Karpas-422 (cell line): Measurements from ENCODE around the gene ABCG1. TPM values are rescaled to one million over a fixed set of nuclear protein-coding genes. Genes with fewer than 3 reads are reported as not detected.

Source experiments
- DNase-seq: peaks from one replicate; pipeline ENCODE4 v3.0.0-alpha.2; 2015
- H2AFZ ChIP-seq: fragments of 200-600 bp; sonication (generic); 2 replicates; pipeline ENCODE4 v1.6.1; 2014; ENCODE audit warnings: antibody characterized with exemption, low read length, mixed read lengths
- H3K27ac ChIP-seq: fragments of 200-600 bp; sonication (generic); 2 replicates; pipeline ENCODE4 v1.5.1; 2014; ENCODE audit warnings: mild to moderate bottlenecking, low read length, moderate library complexity
- H3K27me3 ChIP-seq: fragments of 200-600 bp; sonication (generic); 2 replicates; pipeline ENCODE4 v1.6.1; 2014; ENCODE audit warnings: low read length, mixed read lengths
- H3K36me3 ChIP-seq: fragments of 200-600 bp; sonication (generic); 2 replicates; pipeline ENCODE4 v1.6.1; 2014; ENCODE audit warnings: low read length, mixed read lengths; ENCODE audit not compliant: insufficient read depth
- H3K4me1 ChIP-seq: fragments of 200-600 bp; sonication (generic); 2 replicates; pipeline ENCODE4 v1.6.1; 2014; ENCODE audit warnings: mild to moderate bottlenecking, low read length, mixed read lengths
- H3K4me2 ChIP-seq: fragments of 200-600 bp; sonication (generic); 2 replicates; pipeline ENCODE4 v1.6.1; 2014; ENCODE audit warnings: low read length, low read depth, mild to moderate bottlenecking; ENCODE audit not compliant: poor library complexity, severe bottlenecking
- H3K4me3 ChIP-seq: fragments of 200-600 bp; sonication (generic); 2 replicates; pipeline ENCODE4 v1.5.1; 2014; ENCODE audit warnings: mild to moderate bottlenecking, antibody characterized with exemption, low read length, mixed read lengths
- H3K79me2 ChIP-seq: fragments of 200-600 bp; sonication (generic); 2 replicates; pipeline ENCODE4 v1.6.1; 2014; ENCODE audit warnings: mild to moderate bottlenecking, low read length, mixed read lengths
- H3K9ac ChIP-seq: fragments of 200-600 bp; sonication (generic); 2 replicates; pipeline ENCODE4 v1.6.0; 2014; ENCODE audit warnings: low read length
- H3K9me2 ChIP-seq: fragments of 200-600 bp; sonication (generic), shearing (Covaris generic); replicated peaks from 2 replicates; pipeline ENCODE4 v1.6.0; 2014; ENCODE audit warnings: mild to moderate bottlenecking, low read length, moderate library complexity; ENCODE audit not compliant: insufficient read depth
- H3K9me3 ChIP-seq: fragments of 300-700, 200-600 bp; sonication (generic); 2 replicates; pipeline ENCODE4 v1.6.1; 2014; ENCODE audit warnings: low read length, mixed read lengths
- H4K20me1 ChIP-seq: fragments of 200-600 bp; sonication (generic); 2 replicates; pipeline ENCODE4 v1.6.1; 2014; ENCODE audit warnings: mild to moderate bottlenecking, antibody characterized with exemption, low read length, low read depth; ENCODE audit not compliant: insufficient read depth
- total RNA-seq: library from RNA; depleted of rRNA; stranded (reverse); fragments of >200 nt; shearing (Covaris generic); gene quantifications from 2 replicates; pipeline ENCODE4 v1.2.3, GENCODE V29; 2014; ENCODE audit warnings: low replicate concordance

ABCG1 gene
- total RNA-seq, 1 experiment from 2014 or later = not detected

- Histone ChIP-seq H3K4me1 (no peaks in the 10 kb centered on the region), H3K4me3 (no peak overlapping the region), H3K27ac (no peak overlapping the region), H2AFZ (no peak overlapping the region), H3K9me2 (no peaks in the 10 kb centered on the region), H3K4me2 (no peak overlapping the region), H3K27me3 (no peaks in the 10 kb centered on the region), H4K20me1 (no peaks in the 10 kb centered on the region), H3K9ac (no peak overlapping the region), H3K79me2 (no peaks in the 10 kb centered on the region), H3K36me3 (no peaks in the 10 kb centered on the region), H3K9me3 (no peaks in the 10 kb centered on the region)
- DNase-seq = no peak
Observed at GRCh38 chr21:42207426-42207825, 11.5 kb upstream of the ABCG1 start.

GRCh38 chr21:42208036-42208435 is 10.9 kb upstream of the ABCG1 start:
- no peaks in the 10 kb centered on the region for H3K36me3 ChIP-seq
- no peaks in the 10 kb centered on the region for H3K9me2 ChIP-seq
- no peak overlapping the region for H3K4me2 ChIP-seq
- H4K20me1 ChIP-seq = no peaks in the 10 kb centered on the region
- H3K4me3 ChIP-seq = no peak overlapping the region
- H3K27me3 ChIP-seq = no peaks in the 10 kb centered on the region
- no peak overlapping the region for H2AFZ ChIP-seq
- no peaks in the 10 kb centered on the region for H3K4me1 ChIP-seq
- no peak for DNase-seq
- no peaks in the 10 kb centered on the region for H3K79me2 ChIP-seq
- H3K9me3 ChIP-seq = no peaks in the 10 kb centered on the region
- no peak overlapping the region for H3K27ac ChIP-seq
- no peak overlapping the region for H3K9ac ChIP-seq

DNA sequence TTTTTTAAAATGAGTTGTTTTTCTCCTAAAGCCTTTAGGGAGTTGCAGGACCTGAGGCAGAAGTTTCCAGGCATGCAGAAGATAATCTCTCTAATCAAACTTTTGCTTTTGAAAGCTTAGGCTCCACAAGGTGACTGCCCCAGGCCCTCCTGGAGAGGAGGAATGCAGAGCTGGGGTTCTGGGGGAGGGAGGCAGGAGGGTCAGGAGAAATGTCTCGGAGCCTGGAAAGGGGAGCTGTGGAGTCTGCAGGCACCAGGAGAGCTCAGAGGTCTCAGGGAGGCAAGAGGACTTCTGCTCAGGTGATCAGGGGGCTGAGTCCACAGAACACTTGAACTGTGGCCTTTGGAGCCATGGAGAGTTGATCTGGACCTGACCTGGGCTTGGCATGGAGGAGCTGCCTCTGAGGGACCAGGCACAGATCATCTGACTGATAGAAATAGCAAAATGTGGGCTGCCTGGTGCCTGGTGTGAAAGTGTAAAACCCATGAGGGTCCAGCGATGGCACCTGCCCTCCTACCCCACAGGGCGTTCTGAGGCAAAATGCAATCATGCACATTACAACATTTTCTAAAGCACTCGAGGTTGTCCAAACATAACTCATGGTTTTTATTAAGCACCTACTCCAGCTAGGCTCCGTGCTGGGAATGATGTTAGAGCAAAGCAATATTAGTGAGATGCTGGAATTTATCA is 10.0 kb upstream of the ABCG1 start:
- Histone ChIP-seq H2AFZ (no peak overlapping the region), H3K27me3 (no peaks in the 10 kb centered on the region), H3K9me3 (no peaks in the 10 kb centered on the region), H4K20me1 (no peaks in the 10 kb centered on the region), H3K4me3 (no peak overlapping the region), H3K27ac (no peak overlapping the region), H3K9ac (no peak overlapping the region), H3K9me2 (no peaks in the 10 kb centered on the region), H3K79me2 (no peaks in the 10 kb centered on the region), H3K4me1 (no peaks in the 10 kb centered on the region), H3K36me3 (no peaks in the 10 kb centered on the region), H3K4me2 (no peak overlapping the region)
- no peak for DNase-seq

DNA sequence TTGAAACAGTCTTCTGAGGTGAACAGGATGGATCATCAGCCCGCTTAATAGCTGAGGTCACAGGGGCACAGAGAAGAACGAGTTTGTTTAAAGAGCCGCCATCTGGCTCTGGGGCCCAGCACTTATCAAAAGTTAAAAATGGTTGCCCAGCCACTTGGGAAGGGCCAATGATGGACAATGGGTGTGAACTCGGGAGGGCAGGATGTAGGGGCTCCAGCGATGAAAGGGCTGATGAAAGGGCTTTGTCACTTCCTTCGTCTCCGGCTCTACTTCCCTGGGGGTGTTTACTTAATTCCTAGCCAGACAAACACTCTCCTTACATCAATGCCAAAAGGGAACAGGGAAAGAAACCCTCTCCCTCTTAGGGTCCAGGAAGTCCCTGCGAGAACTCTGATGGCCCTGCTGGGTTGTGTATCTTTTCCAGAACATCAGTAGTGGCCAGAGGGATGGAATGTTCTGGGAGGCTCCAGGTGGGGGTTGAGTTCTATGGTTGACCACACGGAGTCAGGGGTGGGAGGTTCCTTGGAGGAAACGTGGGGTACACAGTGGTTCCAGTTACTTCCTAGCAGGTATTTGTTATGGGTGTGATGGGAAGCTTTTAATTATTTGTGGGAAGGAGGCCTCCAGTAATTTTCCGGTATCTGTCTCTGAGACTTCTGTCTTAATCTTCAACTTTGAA is 9.0 kb upstream of the ABCG1 start:
- Histone ChIP-seq H3K27ac (no peak overlapping the region), H3K36me3 (no peaks in the 10 kb centered on the region), H4K20me1 (no peaks in the 10 kb centered on the region), H3K4me1 (no peaks in the 10 kb centered on the region), H3K79me2 (no peaks in the 10 kb centered on the region), H3K9ac (no peak overlapping the region), H3K9me3 (no peaks in the 10 kb centered on the region), H3K4me2 (no peak overlapping the region), H2AFZ (no peak overlapping the region), H3K4me3 (no peak overlapping the region), H3K27me3 (no peaks in the 10 kb centered on the region), H3K9me2 (no peaks in the 10 kb centered on the region)
- DNase-seq = no peak

DNA sequence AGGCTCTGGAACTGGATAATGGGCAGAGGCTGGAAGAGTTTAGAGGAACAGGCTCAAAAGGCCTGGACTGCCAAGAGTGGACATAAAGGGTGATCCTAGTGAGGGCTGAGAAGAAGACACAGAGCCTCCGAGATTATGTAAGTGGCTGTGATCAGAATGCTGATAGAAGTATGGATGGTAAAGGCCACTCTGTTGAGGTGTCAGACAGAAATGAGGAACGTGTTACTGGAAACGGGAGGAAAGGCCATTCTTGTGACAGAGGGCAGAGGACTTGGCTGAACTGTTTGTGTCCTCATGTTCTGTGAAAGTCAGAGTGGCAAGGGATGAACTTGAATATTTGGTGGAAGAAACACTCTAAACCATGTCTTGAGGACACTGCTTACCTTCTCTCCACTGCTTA is 6.7 kb upstream of the ABCG1 start:
- Histone ChIP-seq H3K4me1 (no peaks in the 10 kb centered on the region), H3K9me3 (no peaks in the 10 kb centered on the region), H2AFZ (no peak overlapping the region), H3K27ac (no peak overlapping the region), H3K36me3 (no peaks in the 10 kb centered on the region), H4K20me1 (no peaks in the 10 kb centered on the region), H3K79me2 (no peaks in the 10 kb centered on the region), H3K4me2 (no peak overlapping the region), H3K4me3 (no peak overlapping the region), H3K9ac (no peak overlapping the region), H3K9me2 (no peaks in the 10 kb centered on the region), H3K27me3 (no peaks in the 10 kb centered on the region)
- no peak for DNase-seq

GRCh38 chr21:42213082-42213774 is 5.7 kb upstream of the ABCG1 start:
- Histone ChIP-seq H3K4me2 (no peak overlapping the region), H3K9me2 (no peaks in the 10 kb centered on the region), H2AFZ (no peak overlapping the region), H4K20me1 (no peaks in the 10 kb centered on the region), H3K9me3 (no peaks in the 10 kb centered on the region), H3K79me2 (no peaks in the 10 kb centered on the region), H3K9ac (no peak overlapping the region), H3K4me1 (no peaks in the 10 kb centered on the region), H3K4me3 (no peak overlapping the region), H3K36me3 (no peaks in the 10 kb centered on the region), H3K27me3 (no peaks in the 10 kb centered on the region), H3K27ac (no peak overlapping the region)
- DNase-seq = no peak

DNA sequence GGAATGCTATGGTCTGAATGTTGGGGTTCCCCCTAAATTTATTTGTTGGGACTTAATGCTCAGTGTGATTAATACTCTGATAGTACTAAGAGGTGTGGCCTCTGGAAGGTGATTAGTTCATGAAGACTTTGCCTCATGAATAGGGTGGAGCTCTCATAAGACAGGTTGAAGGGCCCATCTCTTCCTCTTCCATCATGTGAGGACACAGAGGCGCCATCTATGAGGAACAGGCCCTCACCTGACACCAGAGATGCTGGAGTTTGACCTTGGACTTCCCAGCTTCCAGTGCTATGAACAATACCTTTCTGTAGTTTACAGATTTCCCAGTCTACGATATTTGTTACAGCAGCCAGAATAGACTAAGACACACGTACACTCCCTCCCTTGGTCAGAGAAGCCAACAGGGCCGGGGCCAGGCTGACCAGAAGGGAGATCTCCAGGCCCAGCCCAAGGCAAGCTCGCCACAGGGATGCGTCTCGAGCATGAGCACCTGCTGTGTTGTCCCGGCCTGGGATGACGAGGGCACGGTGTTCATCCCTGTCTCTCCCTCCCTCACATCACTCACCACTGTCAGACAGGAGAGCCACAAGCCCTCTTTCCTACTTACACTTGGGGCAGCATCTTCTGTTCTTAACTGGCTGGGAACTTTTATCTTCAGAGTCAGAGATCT is 4.7 kb upstream of the ABCG1 start:
- H3K4me2 ChIP-seq = no peak overlapping the region
- no peaks in the 10 kb centered on the region for H3K4me1 ChIP-seq
- H3K27me3 ChIP-seq = no peaks in the 10 kb centered on the region
- H2AFZ ChIP-seq = no peak overlapping the region
- H3K9ac ChIP-seq = no peak overlapping the region
- no peaks in the 10 kb centered on the region for H3K9me2 ChIP-seq
- no peak overlapping the region for H3K27ac ChIP-seq
- no peaks in the 10 kb centered on the region for H3K79me2 ChIP-seq
- no peaks in the 10 kb centered on the region for H4K20me1 ChIP-seq
- H3K4me3 ChIP-seq = no peak overlapping the region
- H3K9me3 ChIP-seq = no peaks in the 10 kb centered on the region
- no peaks in the 10 kb centered on the region for H3K36me3 ChIP-seq
- no peak for DNase-seq

- Histone ChIP-seq H4K20me1 (no peaks in the 10 kb centered on the region), H3K4me2 (no peak overlapping the region), H3K4me3 (no peak overlapping the region), H3K79me2 (no peaks in the 10 kb centered on the region), H3K27ac (no peak overlapping the region), H2AFZ (no peak overlapping the region), H3K9me2 (no peaks in the 10 kb centered on the region), H3K4me1 (no peaks in the 10 kb centered on the region), H3K27me3 (no peaks in the 10 kb centered on the region), H3K9me3 (no peaks in the 10 kb centered on the region), H3K36me3 (no peaks in the 10 kb centered on the region), H3K9ac (no peak overlapping the region)
- DNase-seq = no peak
Observed at GRCh38 chr21:42214921-42215320, 4.0 kb upstream of the ABCG1 start.
